SH-SY5Y (cell line): ENCODE data around the gene BIRC2.

Experiments used
- GATA2 ChIP-seq: IDR thresholded peaks from 2 replicates; pipeline ENCODE4 v1.6.1; 2011; ENCODE audit warnings: mild to moderate bottlenecking, low read depth, low read length
- GATA3 ChIP-seq: IDR thresholded peaks from 2 replicates; pipeline ENCODE4 v1.6.1; 2011; ENCODE audit warnings: low read depth, mild to moderate bottlenecking, low read length, moderate library complexity

DNA sequence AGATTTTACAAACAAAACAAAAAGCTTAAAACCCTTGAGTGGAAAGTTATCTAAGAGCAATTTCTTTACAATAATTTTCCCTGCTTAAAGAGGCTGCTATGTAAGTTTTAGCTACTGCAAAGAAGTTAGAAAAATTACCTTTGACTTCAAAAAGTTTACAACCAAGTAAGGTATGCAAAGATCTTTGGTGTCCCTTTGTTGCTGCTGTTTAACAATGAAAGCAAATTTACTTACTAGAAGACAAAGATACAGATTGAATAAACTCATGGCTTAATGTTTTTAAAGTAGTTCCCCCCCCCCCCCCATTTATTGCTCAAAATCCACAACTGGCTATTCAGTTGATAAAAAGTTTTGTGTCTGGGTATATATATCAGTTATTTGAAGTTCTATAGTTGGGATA lies 79.6 kb downstream of the BIRC2 start:
- no peak for TF ChIP-seq GATA2
- no peak for TF ChIP-seq GATA3
